H1 (cell line): ENCODE results near the gene RNF152.

Experiments used
- GABPA ChIP-seq: IDR thresholded peaks from 2 replicates; pipeline ENCODE4 v1.6.1; 2011; ENCODE audit warnings: mild to moderate bottlenecking, low read length, moderate library complexity, borderline replicate concordance; ENCODE audit not compliant: insufficient read depth
- HDAC6 ChIP-seq: IDR thresholded peaks from one replicate; pipeline ENCODE4 v1.7.1; 2012; ENCODE audit warnings: low read depth, mild to moderate bottlenecking, inconsistent platforms, low read length, moderate library complexity
- KDM5A ChIP-seq: fragments of 200-600 bp; IDR thresholded peaks from 2 replicates; pipeline ENCODE4 v1.7.1; 2012; ENCODE audit warnings: mild to moderate bottlenecking, low read length, inconsistent platforms, mixed read lengths
- POLR2A ChIP-seq, 2 experiments: IDR thresholded peaks; 1 replicate in 1 of 2; 2 replicates in 1 of 2; pipeline ENCODE4 v1.6.1; 2011; ENCODE audit warnings: low read depth in 2 of 2, low read length in 2 of 2, mild to moderate bottlenecking in 2 of 2; ENCODE audit errors: control extremely low read depth in 1 of 2
- POLR2AphosphoS5 ChIP-seq: IDR thresholded peaks from 2 replicates; pipeline ENCODE4 v1.6.1; 2011; ENCODE audit warnings: low read depth, low read length
- SUZ12 ChIP-seq: fragments of 200-600 bp; sonication (generic); IDR thresholded peaks from 2 replicates; pipeline ENCODE4 v1.6.1; 2012; ENCODE audit warnings: mild to moderate bottlenecking, inconsistent platforms, low read length, moderate library complexity, mixed read lengths
- TF ChIP-seq, protein P1 (sequence below), 3 experiments: IDR thresholded peaks; 1 replicate in 2 of 3; 2 replicates in 1 of 3; pipeline versions ENCODE4 v1.5.1 to v1.6.1; 2011; ENCODE audit warnings: low read length in 3 of 3, mild to moderate bottlenecking in 3 of 3, inconsistent platforms in 2 of 3, low read depth in 1 of 3, moderate library complexity in 1 of 3; ENCODE audit not compliant: insufficient read depth in 1 of 3; ENCODE audit errors: control extremely low read depth in 1 of 3
- TF ChIP-seq, protein P2 (sequence below): IDR thresholded peaks from 2 replicates; pipeline ENCODE4 v1.6.1; 2011; ENCODE audit warnings: low read length, improper control_type of control experiment
- TF ChIP-seq, protein P3 (sequence below): IDR thresholded peaks from 2 replicates; pipeline ENCODE4 v1.6.1; 2012; ENCODE audit warnings: low read length, inconsistent platforms

DNA sequence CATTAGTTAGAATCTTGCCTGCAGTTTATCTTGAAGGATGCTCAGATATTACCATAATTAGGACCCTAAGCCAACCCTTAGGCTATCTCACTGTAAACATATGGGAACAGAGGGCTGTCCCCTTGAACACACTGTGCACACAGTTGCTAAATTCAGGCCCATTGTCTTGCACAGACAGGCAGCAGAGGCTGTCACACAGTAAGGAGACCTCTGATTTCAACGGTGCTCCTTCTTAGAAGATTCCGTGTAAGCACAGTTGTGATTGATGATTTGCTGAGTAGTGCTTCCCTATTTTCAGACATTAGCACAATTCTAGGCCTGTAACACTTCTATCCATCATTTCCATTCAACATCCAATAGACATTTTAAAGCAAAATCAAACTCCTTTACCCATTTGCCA is 108.0 kb downstream of the RNF152 start:
- TF ChIP-seq POLR2AphosphoS5 (no peak), POLR2A (IDR thresholded peaks at IDR 0.05; ENCODE audit: control extremely low read depth in 1 of 2, low read depth in 2 of 2, low read length in 2 of 2) (no peak), HDAC6 (no peak), SUZ12 (no peak), KDM5A (no peak), GABPA (no peak)
- TF ChIP-seq, protein P1, sequence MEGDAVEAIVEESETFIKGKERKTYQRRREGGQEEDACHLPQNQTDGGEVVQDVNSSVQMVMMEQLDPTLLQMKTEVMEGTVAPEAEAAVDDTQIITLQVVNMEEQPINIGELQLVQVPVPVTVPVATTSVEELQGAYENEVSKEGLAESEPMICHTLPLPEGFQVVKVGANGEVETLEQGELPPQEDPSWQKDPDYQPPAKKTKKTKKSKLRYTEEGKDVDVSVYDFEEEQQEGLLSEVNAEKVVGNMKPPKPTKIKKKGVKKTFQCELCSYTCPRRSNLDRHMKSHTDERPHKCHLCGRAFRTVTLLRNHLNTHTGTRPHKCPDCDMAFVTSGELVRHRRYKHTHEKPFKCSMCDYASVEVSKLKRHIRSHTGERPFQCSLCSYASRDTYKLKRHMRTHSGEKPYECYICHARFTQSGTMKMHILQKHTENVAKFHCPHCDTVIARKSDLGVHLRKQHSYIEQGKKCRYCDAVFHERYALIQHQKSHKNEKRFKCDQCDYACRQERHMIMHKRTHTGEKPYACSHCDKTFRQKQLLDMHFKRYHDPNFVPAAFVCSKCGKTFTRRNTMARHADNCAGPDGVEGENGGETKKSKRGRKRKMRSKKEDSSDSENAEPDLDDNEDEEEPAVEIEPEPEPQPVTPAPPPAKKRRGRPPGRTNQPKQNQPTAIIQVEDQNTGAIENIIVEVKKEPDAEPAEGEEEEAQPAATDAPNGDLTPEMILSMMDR (IDR thresholded peaks at IDR 0.05; ENCODE audit: control extremely low read depth in 1 of 3, insufficient read depth in 1 of 3, low read depth in 1 of 3, low read length in 3 of 3), result no peak
- TF ChIP-seq, protein P2, sequence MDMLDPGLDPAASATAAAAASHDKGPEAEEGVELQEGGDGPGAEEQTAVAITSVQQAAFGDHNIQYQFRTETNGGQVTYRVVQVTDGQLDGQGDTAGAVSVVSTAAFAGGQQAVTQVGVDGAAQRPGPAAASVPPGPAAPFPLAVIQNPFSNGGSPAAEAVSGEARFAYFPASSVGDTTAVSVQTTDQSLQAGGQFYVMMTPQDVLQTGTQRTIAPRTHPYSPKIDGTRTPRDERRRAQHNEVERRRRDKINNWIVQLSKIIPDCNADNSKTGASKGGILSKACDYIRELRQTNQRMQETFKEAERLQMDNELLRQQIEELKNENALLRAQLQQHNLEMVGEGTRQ, result no peak
- TF ChIP-seq, protein P3, sequence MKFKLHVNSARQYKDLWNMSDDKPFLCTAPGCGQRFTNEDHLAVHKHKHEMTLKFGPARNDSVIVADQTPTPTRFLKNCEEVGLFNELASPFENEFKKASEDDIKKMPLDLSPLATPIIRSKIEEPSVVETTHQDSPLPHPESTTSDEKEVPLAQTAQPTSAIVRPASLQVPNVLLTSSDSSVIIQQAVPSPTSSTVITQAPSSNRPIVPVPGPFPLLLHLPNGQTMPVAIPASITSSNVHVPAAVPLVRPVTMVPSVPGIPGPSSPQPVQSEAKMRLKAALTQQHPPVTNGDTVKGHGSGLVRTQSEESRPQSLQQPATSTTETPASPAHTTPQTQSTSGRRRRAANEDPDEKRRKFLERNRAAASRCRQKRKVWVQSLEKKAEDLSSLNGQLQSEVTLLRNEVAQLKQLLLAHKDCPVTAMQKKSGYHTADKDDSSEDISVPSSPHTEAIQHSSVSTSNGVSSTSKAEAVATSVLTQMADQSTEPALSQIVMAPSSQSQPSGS, result no peak
